B cell (primary cell): ENCODE data around the gene RBX1. TPM values are rescaled to one million over a fixed set of nuclear protein-coding genes. Genes with fewer than 3 reads are reported as not detected.
"Not testable (repeated sequence)": the region's sequence is repeated elsewhere in the genome, so short reads cannot be mapped to it uniquely, and the experiment has no call there.

Experiments used
- ATAC-seq: fragments of 200-7000 bp; cut with Tn5 transposase; one replicate; pipeline ENCODE4 v1.10.0; 2021; ENCODE audit warnings: low read depth, mild to moderate bottlenecking, moderate number of reproducible peaks, moderate library complexity
- CTCF ChIA-PET: fragments of 350-600 bp; sonication (Branson Sonifier 250); formaldehyde crosslinking; loops from one replicate; lab custom pipeline; 2021; ENCODE audit warnings: antibody characterized with exemption, inconsistent platforms; lab: Charles Lee
- POLR2A ChIA-PET: fragments of 350-600 bp; sonication (Branson Sonifier 250); formaldehyde crosslinking; loops from one replicate; lab custom pipeline; 2021; ENCODE audit warnings: antibody characterized with exemption; lab: Charles Lee
- DNase-seq: peaks from one replicate; pipeline ENCODE4 v3.0.0; 2013
- H2AFZ ChIP-seq: 2 replicates; pipeline ENCODE4 v1.6.1; 2012; ENCODE audit warnings: mild to moderate bottlenecking, low read depth, low read length; ENCODE audit not compliant: insufficient read depth, poor library complexity, severe bottlenecking
- H3K27ac ChIP-seq, 2 donors: 1 replicate in 1 of 2; 2 replicates in 1 of 2; pipeline ENCODE4 v1.5.1; 2012 to 2013; ENCODE audit warnings: low read length in 2 of 2, mild to moderate bottlenecking in 2 of 2, moderate library complexity in 1 of 2
- H3K27me3 ChIP-seq, 4 experiments: fragments of 200-600 bp in 1 of 4; sonication (generic) in 1 of 4; replicated peaks in 1 of 4; 1 replicate in 2 of 4; 2 replicates in 2 of 4; pipeline versions ENCODE4 v1.6.1 to v1.7.0; 2013 to 2016; ENCODE audit warnings: low read length in 3 of 4, mild to moderate bottlenecking in 2 of 4, mixed read lengths in 1 of 4, moderate library complexity in 1 of 4; ENCODE audit not compliant: insufficient read depth in 4 of 4, control insufficient read depth in 3 of 4; ENCODE audit errors: control extremely low read depth in 1 of 4
- H3K36me3 ChIP-seq, 2 experiments: replicated peaks in 1 of 2; 1 replicate in 1 of 2; 2 replicates in 1 of 2; pipeline versions ENCODE4 v1.6.1 to v1.7.1; 2013; ENCODE audit warnings: low read length in 1 of 2; ENCODE audit not compliant: insufficient read depth in 2 of 2, control insufficient read depth in 1 of 2; ENCODE audit errors: control extremely low read depth in 1 of 2, extremely low read depth in 1 of 2
- H3K4me1 ChIP-seq, 2 donors: fragments of 200-600 bp in 1 of 2; sonication (generic) in 1 of 2; 1 replicate in 1 of 2; 2 replicates in 1 of 2; pipeline versions ENCODE4 v1.5.1 to v1.6.1; 2013 to 2017; ENCODE audit warnings: low read length in 2 of 2; ENCODE audit not compliant: control insufficient read depth in 2 of 2, insufficient read depth in 2 of 2
- H3K4me2 ChIP-seq: replicated peaks from 2 replicates; pipeline ENCODE3; 2012; ENCODE audit warnings: mild to moderate bottlenecking, low read depth, low read length; ENCODE audit not compliant: poor library complexity, severe bottlenecking
- H3K4me3 ChIP-seq, 5 experiments: fragments of 200-600 bp in 1 of 5; sonication (generic) in 1 of 5; 1 replicate in 3 of 5; 2 replicates in 2 of 5; pipeline versions ENCODE4 v1.5.1 to v1.7.0; 2011 to 2016; ENCODE audit warnings: low read length in 4 of 5, mild to moderate bottlenecking in 4 of 5, low read depth in 2 of 5, control low read depth in 1 of 5, moderate library complexity in 1 of 5; ENCODE audit not compliant: insufficient read depth in 1 of 5; ENCODE audit errors: control extremely low read depth in 1 of 5, extremely low read depth in 1 of 5
- H3K79me2 ChIP-seq: fragments of 200-600 bp; sonication (generic); one replicate; pipeline ENCODE4 v1.6.0; 2016; ENCODE audit warnings: low read length; ENCODE audit not compliant: control insufficient read depth, insufficient read depth
- H3K9ac ChIP-seq: fragments of 200-600 bp; sonication (generic); 2 replicates; pipeline ENCODE4 v1.6.1; 2017; ENCODE audit warnings: mild to moderate bottlenecking, low read length, moderate library complexity
- H3K9me3 ChIP-seq, 3 donors: one replicate each; pipeline versions ENCODE4 v1.6.1 to v1.7.1; 2013; ENCODE audit warnings: low read length in 2 of 3; ENCODE audit not compliant: control insufficient read depth in 2 of 3, insufficient read depth in 1 of 3; ENCODE audit errors: control extremely low read depth in 1 of 3
- H4K20me1 ChIP-seq: 2 replicates; pipeline ENCODE4 v1.6.0; 2012; ENCODE audit warnings: mild to moderate bottlenecking, low read length; ENCODE audit not compliant: insufficient read depth, control insufficient read depth, poor library complexity, severe bottlenecking
- H3K27ac Mint-ChIP-seq: one replicate; pipeline ENCODE4 v1.8.0; 2021; ENCODE audit warnings: mixed read lengths
- H3K27me3 Mint-ChIP-seq: one replicate; pipeline ENCODE4 v1.8.0; 2021; ENCODE audit warnings: mixed read lengths
- H3K4me1 Mint-ChIP-seq: one replicate; pipeline ENCODE4 v1.8.0; 2021; ENCODE audit warnings: mixed read lengths
- H3K4me3 Mint-ChIP-seq: one replicate; pipeline ENCODE4 v1.8.0; 2021; ENCODE audit warnings: mixed read lengths
- H3K9me3 Mint-ChIP-seq: one replicate; pipeline ENCODE4 v1.8.0; 2022; ENCODE audit warnings: mixed read lengths; ENCODE audit not compliant: insufficient read depth
- CTCF ChIP-seq: fragments of 200-600 bp; IDR thresholded peaks from one replicate; pipeline ENCODE4 v1.8.0; 2022; ENCODE audit warnings: antibody characterized with exemption, mild to moderate bottlenecking
- EZH2 ChIP-seq: IDR thresholded peaks from 2 replicates; pipeline ENCODE4 v1.6.1; 2012; ENCODE audit warnings: borderline replicate concordance, low read depth, mild to moderate bottlenecking, moderate library complexity, low read length; ENCODE audit not compliant: insufficient read depth, poor library complexity, severe bottlenecking
- WGBS: methylation state at CpG from one replicate; pipeline ENCODE4 v1.1.5; 2013; ENCODE audit warnings: missing lambda C conversion rate; ENCODE audit not compliant: insufficient coverage; 5-methylcytosine and 5-hydroxymethylcytosine counted together
- intact Hi-C: fragments of 100-400 bp; cut with micrococcal nuclease; formaldehyde crosslinking; loops from one replicate; pipeline ENCODE4 v1.10.0; 2022
- polyA plus RNA-seq: library from polyadenylated mRNA; depleted of rRNA; stranded (reverse); fragments of >200 nt; gene quantifications from 2 replicates; pipeline ENCODE4 v1.2.3, GENCODE V29; 2012
- total RNA-seq, 2 donors: library from RNA; stranded (reverse); fragments of 120-200 nt in 1 of 2; gene quantifications; 1 replicate in 1 of 2; 2 replicates in 1 of 2; pipeline versions ENCODE4 v1.2.3 to v1.2.4, GENCODE V29; 2013 to 2022

The RBX1 gene
- total and polyA plus RNA-seq, 2 donors (not counting 1 experiment from before 2014, with no cell fraction given): 26.8 to 50.7 TPM

- 83% methylated on average over 3 of the region's 6 CpGs for WGBS
- no peak for DNase-seq
- ATAC-seq: no peak
- Histone ChIP-seq H3K9me3 (no peaks in the 10 kb centered on the region), H4K20me1 (no peaks in the 10 kb centered on the region), H3K36me3 (peaks cover 3 to 15% of the 10 kb centered on the region in 2 experiments), H3K27ac (no peak overlapping the region), H3K9ac (no peak overlapping the region), H3K4me2 (no peak overlapping the region), H3K79me2 (no peaks in the 10 kb centered on the region), H3K4me1 (no peaks in the 10 kb centered on the region), H2AFZ (no peak overlapping the region), H3K4me3 (no peak overlapping the region), H3K27me3 (no peaks in the 10 kb centered on the region)
- Mint-ChIP-seq H3K4me1 (no peaks in the 10 kb centered on the region), H3K9me3 (no peaks in the 10 kb centered on the region), H3K4me3 (no peak overlapping the region), H3K27ac (no peak overlapping the region), H3K27me3 (no peaks in the 10 kb centered on the region)
- TF ChIP-seq EZH2 (no peak), CTCF (no peak)
- ChIA-PET POLR2A (no interaction called here), CTCF (interaction anchor here (0.6 to 1.3 kb wide), 3 partner anchors 10 to 97 kb away, joined by 4 to 15 read pairs (median 6); no protein-coding TSS in a partner anchor)
- intact Hi-C loops: no loop called here
These were observed 42.3 kb upstream of the RBX1 start for GRCh38 chr22:40908895-40909294.

- Histone ChIP-seq H3K4me3 (no peak overlapping the region), H3K27me3 (no peaks in the 10 kb centered on the region), H3K9ac (no peak overlapping the region), H3K9me3 (no peaks in the 10 kb centered on the region), H3K27ac (no peak overlapping the region), H2AFZ (no peak overlapping the region), H4K20me1 (no peaks in the 10 kb centered on the region), H3K4me1 (no peaks in the 10 kb centered on the region), H3K79me2 (no peaks in the 10 kb centered on the region), H3K36me3 (peaks cover 3 to 22% of the 10 kb centered on the region in 2 experiments), H3K4me2 (no peak overlapping the region)
- H3K4me1 Mint-ChIP-seq: no peaks in the 10 kb centered on the region
- CTCF ChIA-PET: interaction anchor here (0.7 kb wide), 1 partner anchor 13 kb away, joined by 3 read pairs; no protein-coding TSS in a partner anchor
- no peaks in the 10 kb centered on the region for H3K27me3 Mint-ChIP-seq
- POLR2A ChIA-PET: no interaction called here
- no peaks in the 10 kb centered on the region for H3K9me3 Mint-ChIP-seq
- DNase-seq: no peak
- no peak for ATAC-seq
- no CpG with 5 or more reads among the region's 3 CpGs for WGBS
- TF ChIP-seq EZH2: no peak
- TF ChIP-seq CTCF: no peak
- H3K4me3 Mint-ChIP-seq: no peak overlapping the region
- intact Hi-C loops: no loop called here
- H3K27ac Mint-ChIP-seq: no peak overlapping the region
These were observed 39.4 kb upstream of the RBX1 start for GRCh38 chr22:40911772-40912171.

- H2AFZ ChIP-seq, H3K4me1 Mint-ChIP-seq, H4K20me1 ChIP-seq, ATAC-seq, DNase-seq, H3K4me3 ChIP-seq, H3K4me3 Mint-ChIP-seq, H3K9ac ChIP-seq, H3K27me3 Mint-ChIP-seq, H3K27me3 ChIP-seq, H3K79me2 ChIP-seq, intact Hi-C loops, H3K4me2 ChIP-seq, H3K27ac ChIP-seq, H3K4me1 ChIP-seq, H3K9me3 Mint-ChIP-seq, H3K9me3 ChIP-seq, H3K27ac Mint-ChIP-seq, CTCF ChIA-PET, POLR2A ChIA-PET: not testable (repeated sequence)
- peaks cover 3 to 19% of the 10 kb centered on the region in 2 experiments for H3K36me3 ChIP-seq
- WGBS: 96% methylated on average over 4 of the region's 6 CpGs
These were observed 38.2 kb upstream of the RBX1 start for GRCh38 chr22:40912987-40913386.
